Measurements from ENCODE around the gene CD44.

- TF ChIP-seq, protein P1, sequence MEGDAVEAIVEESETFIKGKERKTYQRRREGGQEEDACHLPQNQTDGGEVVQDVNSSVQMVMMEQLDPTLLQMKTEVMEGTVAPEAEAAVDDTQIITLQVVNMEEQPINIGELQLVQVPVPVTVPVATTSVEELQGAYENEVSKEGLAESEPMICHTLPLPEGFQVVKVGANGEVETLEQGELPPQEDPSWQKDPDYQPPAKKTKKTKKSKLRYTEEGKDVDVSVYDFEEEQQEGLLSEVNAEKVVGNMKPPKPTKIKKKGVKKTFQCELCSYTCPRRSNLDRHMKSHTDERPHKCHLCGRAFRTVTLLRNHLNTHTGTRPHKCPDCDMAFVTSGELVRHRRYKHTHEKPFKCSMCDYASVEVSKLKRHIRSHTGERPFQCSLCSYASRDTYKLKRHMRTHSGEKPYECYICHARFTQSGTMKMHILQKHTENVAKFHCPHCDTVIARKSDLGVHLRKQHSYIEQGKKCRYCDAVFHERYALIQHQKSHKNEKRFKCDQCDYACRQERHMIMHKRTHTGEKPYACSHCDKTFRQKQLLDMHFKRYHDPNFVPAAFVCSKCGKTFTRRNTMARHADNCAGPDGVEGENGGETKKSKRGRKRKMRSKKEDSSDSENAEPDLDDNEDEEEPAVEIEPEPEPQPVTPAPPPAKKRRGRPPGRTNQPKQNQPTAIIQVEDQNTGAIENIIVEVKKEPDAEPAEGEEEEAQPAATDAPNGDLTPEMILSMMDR (IDR thresholded peaks at IDR 0.05; ENCODE audit: low read length), result no peak
- no peak for TF ChIP-seq EZH2 (IDR thresholded peaks at IDR 0.05; ENCODE audit: borderline replicate concordance, low read length)
Observed at GRCh38 chr11:35211952-35212351, 73.0 kb downstream of the CD44 start.
